IMR-90 (cell line): ENCODE results near the gene EME2. TPM values are rescaled to one million over a fixed set of nuclear protein-coding genes. Genes with fewer than 3 reads are reported as not detected.

Source experiments
- ATAC-seq: fragments of 200-7000 bp; cut with Tn5 transposase; 2 replicates; pipeline ENCODE4 v1.9.1; 2020; ENCODE audit warnings: low read depth, mild to moderate bottlenecking, moderate library complexity
- BruUV-seq: library from RNA; stranded (reverse); fragments of 400-500 nt; replicated peaks from 2 replicates; lab custom pipeline; 2021; lab: Mats Ljungman, UMichigan
- CTCF ChIA-PET: fragments of 300-600 bp; formaldehyde crosslinking; extraction: SDS; loops from one replicate; lab custom pipeline; 2021; ENCODE audit warnings: antibody characterized with exemption; lab: Yijun Ruan, JAX
- POLR2A ChIA-PET: fragments of 300-600 bp; sonication (Branson Sonifier 250); formaldehyde crosslinking; loops from one replicate; lab custom pipeline; 2022; ENCODE audit warnings: antibody characterized with exemption; ENCODE audit not compliant: unreplicated experiment; lab: Charles Lee
- DNase-seq: peaks from one replicate; pipeline ENCODE4 v3.0.0; 2013
- H2AFZ ChIP-seq: replicated peaks from 2 replicates; pipeline ENCODE3; 2013; ENCODE audit warnings: low read length, mild to moderate bottlenecking; ENCODE audit not compliant: poor library complexity
- H2AK5ac ChIP-seq: 2 replicates; pipeline ENCODE4 v1.6.1; 2013; ENCODE audit warnings: low read depth, low read length, inconsistent platforms
- H2AK9ac ChIP-seq: replicated peaks from 2 replicates; pipeline ENCODE3; 2013; ENCODE audit warnings: mild to moderate bottlenecking, low read depth, low read length, moderate library complexity; ENCODE audit not compliant: poor library complexity
- H2BK120ac ChIP-seq: 2 replicates; pipeline ENCODE4 v1.6.1; 2013; ENCODE audit warnings: low read depth, low read length, inconsistent platforms
- H2BK15ac ChIP-seq: 3 replicates; pipeline ENCODE4 v1.6.1; 2013; ENCODE audit warnings: low read depth, low read length, inconsistent platforms
- H2BK20ac ChIP-seq: 2 replicates; pipeline ENCODE4 v1.6.1; 2013; ENCODE audit warnings: low read depth, mild to moderate bottlenecking, inconsistent platforms, low read length, moderate library complexity
- H2BK5ac ChIP-seq: 2 replicates; pipeline ENCODE4 v1.6.1; 2013; ENCODE audit warnings: mild to moderate bottlenecking, low read depth, low read length, inconsistent platforms; ENCODE audit not compliant: poor library complexity, severe bottlenecking
- H3K14ac ChIP-seq: replicated peaks from 2 replicates; pipeline ENCODE4 v1.6.1; 2013; ENCODE audit warnings: low read depth, low read length, inconsistent platforms
- H3K18ac ChIP-seq: 2 replicates; pipeline ENCODE4 v1.6.1; 2013; ENCODE audit warnings: low read depth, low read length, control low read depth
- H3K23ac ChIP-seq: 2 replicates; pipeline ENCODE4 v1.6.1; 2013; ENCODE audit warnings: low read depth, low read length, inconsistent platforms
- H3K27ac ChIP-seq: 2 replicates; pipeline ENCODE4 v1.5.1; 2013; ENCODE audit warnings: mild to moderate bottlenecking, control low read depth, low read length; ENCODE audit not compliant: insufficient read depth
- H3K27me3 ChIP-seq: 2 replicates; pipeline ENCODE4 v1.6.1; 2013; ENCODE audit warnings: low read length; ENCODE audit not compliant: control insufficient read depth, insufficient read depth
- H3K36me3 ChIP-seq: 2 replicates; pipeline ENCODE4 v1.6.1; 2013; ENCODE audit warnings: low read length, mixed read lengths; ENCODE audit not compliant: control insufficient read depth, insufficient read depth
- H3K4ac ChIP-seq: 2 replicates; pipeline ENCODE4 v1.6.1; 2013; ENCODE audit warnings: low read depth, low read length, inconsistent platforms
- H3K4me1 ChIP-seq: 2 replicates; pipeline ENCODE4 v1.6.1; 2013; ENCODE audit warnings: low read length, mixed read lengths; ENCODE audit not compliant: control insufficient read depth, insufficient read depth
- H3K4me2 ChIP-seq: 2 replicates; pipeline ENCODE4 v1.6.1; 2013; ENCODE audit warnings: low read depth, mild to moderate bottlenecking, control low read depth, low read length, moderate library complexity
- H3K4me3 ChIP-seq: 2 replicates; pipeline ENCODE4 v1.5.1; 2013; ENCODE audit warnings: low read depth, mild to moderate bottlenecking, control low read depth, low read length, moderate library complexity; ENCODE audit not compliant: insufficient read depth
- H3K56ac ChIP-seq: 2 replicates; pipeline ENCODE4 v1.6.1; 2013; ENCODE audit warnings: low read length, inconsistent platforms; ENCODE audit not compliant: insufficient read depth; ENCODE audit errors: extremely low read depth
- H3K79me1 ChIP-seq, 2 experiments: 2 replicates each; pipeline ENCODE4 v1.6.1; 2013; ENCODE audit warnings: low read length in 2 of 2, inconsistent platforms in 1 of 2, low read depth in 1 of 2
- H3K9ac ChIP-seq: 2 replicates; pipeline ENCODE4 v1.6.1; 2013; ENCODE audit warnings: low read depth, low read length, control low read depth
- H3K9me1 ChIP-seq: 2 replicates; pipeline ENCODE4 v1.6.1; 2013; ENCODE audit warnings: low read length, inconsistent platforms; ENCODE audit not compliant: insufficient read depth
- H3K9me3 ChIP-seq: 2 replicates; pipeline ENCODE4 v1.6.1; 2013; ENCODE audit warnings: low read length; ENCODE audit not compliant: control insufficient read depth, insufficient read depth
- H4K20me1 ChIP-seq: 2 replicates; pipeline ENCODE4 v1.6.1; 2013; ENCODE audit warnings: low read length, inconsistent platforms; ENCODE audit not compliant: insufficient read depth
- H4K5ac ChIP-seq: 2 replicates; pipeline ENCODE4 v1.6.1; 2013; ENCODE audit warnings: mild to moderate bottlenecking, low read depth, low read length, control low read depth
- H4K8ac ChIP-seq, 2 experiments: 2 replicates each; pipeline ENCODE4 v1.6.1; 2013; ENCODE audit warnings: low read depth in 2 of 2, low read length in 2 of 2, control low read depth in 1 of 2, inconsistent platforms in 1 of 2
- H4K91ac ChIP-seq: 2 replicates; pipeline ENCODE4 v1.6.1; 2013; ENCODE audit warnings: low read depth, low read length, inconsistent platforms; ENCODE audit not compliant: insufficient read depth
- CEBPB ChIP-seq: IDR thresholded peaks from 2 replicates; pipeline ENCODE4 v1.6.1; 2012; ENCODE audit warnings: low read depth, low read length, improper control_type of control experiment
- RCOR1 ChIP-seq: IDR thresholded peaks from 2 replicates; pipeline ENCODE4 v1.6.1; 2012; ENCODE audit warnings: mild to moderate bottlenecking, low read length, improper control_type of control experiment; ENCODE audit not compliant: insufficient replicate concordance
- RFX5 ChIP-seq: IDR thresholded peaks from 2 replicates; pipeline ENCODE4 v1.8.0; 2012; ENCODE audit warnings: low read depth, mild to moderate bottlenecking, low read length, moderate library complexity
- WGBS, 2 experiments: methylation state at CpG; one replicate each; pipeline versions ENCODE4 v1.1.5 to v1.1.7; 2013; ENCODE audit warnings: missing lambda C conversion rate in 2 of 2; ENCODE audit not compliant: insufficient read length in 1 of 2; ENCODE audit errors: extremely low coverage in 2 of 2; 5-methylcytosine and 5-hydroxymethylcytosine counted together
- dilution Hi-C: fragments of 300-500 bp; cut with HindIII; formaldehyde crosslinking; loops from one replicate; pipeline ENCODE4 v1.14.3; 2018; ENCODE audit warnings: low sequenced_read_pairs; ENCODE audit not compliant: unreplicated experiment
- in situ Hi-C: fragments of 300-500 bp; cut with MboI; formaldehyde crosslinking; loops from 3 replicates; pipeline ENCODE4 v1.14.3; 2019; ENCODE audit warnings: low sequenced_read_pairs, inconsistent platforms, mixed read lengths
- intact Hi-C: fragments of 100-400 bp; cut with micrococcal nuclease; formaldehyde crosslinking; loops from 2 replicates; pipeline ENCODE4 v1.10.0; 2022
- polyA plus RNA-seq, 3 experiments: library from polyadenylated mRNA; depleted of rRNA; stranded (reverse); fragments of >200 nt; gene quantifications; 2 replicates each; pipeline ENCODE4 v1.2.3, GENCODE V29; 2012; ENCODE audit warnings: low replicate concordance in 1 of 3
- total RNA-seq: library from RNA; depleted of rRNA; stranded (reverse); fragments of >200 nt; gene quantifications from 2 replicates; pipeline ENCODE4 v1.2.3, GENCODE V29; 2012

Gene EME2
- total and polyA plus RNA-seq, 2 of the 4 experiments (the other 2 are of a cell fraction) = 1.3 to 9.6 TPM

DNA sequence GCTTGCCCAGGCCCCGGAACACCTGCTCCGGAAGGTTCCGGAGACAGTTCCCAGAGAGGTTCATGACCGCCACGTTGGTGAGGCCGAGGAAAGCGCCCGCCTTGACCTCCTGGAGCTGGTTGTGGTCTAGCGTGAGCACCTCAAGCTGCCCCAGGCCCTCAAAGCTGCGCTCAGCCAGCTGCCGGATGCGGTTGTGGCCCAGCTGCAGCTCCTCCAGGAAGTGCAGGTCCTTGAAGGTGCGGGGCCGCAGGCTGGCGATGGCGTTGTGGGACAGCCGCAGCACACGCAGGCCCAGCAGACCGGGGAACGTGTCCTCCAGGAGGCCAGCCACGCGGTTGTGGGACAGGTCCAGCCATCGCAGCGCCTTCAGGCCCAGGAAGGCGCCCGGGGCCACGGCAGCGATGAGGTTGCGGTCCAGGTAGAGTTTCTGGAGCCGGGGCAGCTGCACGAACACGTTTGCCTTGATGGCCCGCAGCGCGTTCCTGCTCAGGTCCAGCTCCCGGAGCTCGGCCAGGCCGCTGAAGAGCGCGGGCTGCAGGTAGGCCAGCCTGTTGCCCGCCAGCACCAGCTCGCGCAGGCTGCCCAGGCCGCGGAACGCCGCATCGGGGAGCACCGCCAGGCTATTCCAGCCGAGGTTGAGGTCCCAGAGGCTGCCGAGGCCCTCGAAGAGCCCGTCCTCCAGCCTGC lies 18.8 kb downstream of the EME2 start:
- Histone ChIP-seq H3K9me3 (no peaks in the 10 kb centered on the region), H3K4me1 (no peaks in the 10 kb centered on the region), H2AK5ac (no peak overlapping the region), H4K5ac (no peak overlapping the region), H2BK120ac (no peak overlapping the region), H3K4ac (no peak overlapping the region), H3K79me1 (peaks cover 0 to 11% of the 10 kb centered on the region in 2 experiments; a peak in 1 of 4 replicates), H3K4me3 (no peak overlapping the region), H3K18ac (no peak overlapping the region), H3K9ac (no peak overlapping the region), H3K9me1 (0 out of 2 replicates have a peak, but pooled peaks cover 2% of the 10 kb centered on the region), H3K36me3 (peaks cover 31% of the 10 kb centered on the region), H3K27me3 (no peaks in the 10 kb centered on the region), H2BK20ac (no peak overlapping the region), H3K27ac (no peak overlapping the region), H4K20me1 (peaks cover 13% of the 10 kb centered on the region), H4K8ac (no peak overlapping the region), H2BK15ac (no peak overlapping the region), H2BK5ac (no peak overlapping the region), H3K23ac (no peak overlapping the region), H3K4me2 (no peak overlapping the region), H2AFZ (no peak overlapping the region), H3K56ac (no peak overlapping the region), H3K14ac (no peak overlapping the region), H2AK9ac (no peak overlapping the region), H4K91ac (no peak overlapping the region)
- dilution Hi-C loops (no loop called here), intact Hi-C loops (no loop called here), in situ Hi-C loops (no loop called here)
- DNase-seq (no peak), ATAC-seq (no peak)
- WGBS, 2 experiments = 98% methylated on average over 35 of the region's 53 CpGs; no CpG with 5 or more reads in 1 of the 2 experiments
- ChIA-PET CTCF (no interaction called here), POLR2A (no interaction called here)
- BruUV-seq = no TSS peak
- TF ChIP-seq RFX5 (no peak), CEBPB (no peak), RCOR1 (no peak)
